Measurements from ENCODE around the gene ALG2.

DNA sequence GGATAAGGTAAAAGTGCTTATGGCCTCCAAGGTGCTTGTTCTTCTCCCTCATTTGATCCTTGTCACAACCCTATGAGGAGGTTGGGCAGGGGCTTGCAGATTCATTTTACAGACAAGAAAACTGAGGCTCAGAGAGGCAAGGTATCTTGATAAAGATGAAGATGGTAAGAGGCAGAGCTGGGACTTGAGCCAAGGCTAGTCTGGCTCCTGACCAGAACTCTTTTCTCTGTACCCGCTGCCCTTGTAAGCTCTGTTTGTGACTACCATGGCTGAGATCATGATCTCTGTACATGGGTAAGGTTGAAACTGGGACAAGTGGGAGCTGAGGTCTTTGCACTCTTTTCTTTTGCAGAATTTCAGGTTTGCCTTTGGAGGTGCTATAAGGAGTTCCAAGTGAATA lies 33.9 kb upstream of the ALG2 start:
- no peak for TF ChIP-seq SIN3A (IDR thresholded peaks at IDR 0.05; ENCODE audit: borderline replicate concordance, low read depth, low read length)
- no peak for TF ChIP-seq YY1 (IDR thresholded peaks at IDR 0.05; ENCODE audit: low read depth)
- TF ChIP-seq, protein P1, sequence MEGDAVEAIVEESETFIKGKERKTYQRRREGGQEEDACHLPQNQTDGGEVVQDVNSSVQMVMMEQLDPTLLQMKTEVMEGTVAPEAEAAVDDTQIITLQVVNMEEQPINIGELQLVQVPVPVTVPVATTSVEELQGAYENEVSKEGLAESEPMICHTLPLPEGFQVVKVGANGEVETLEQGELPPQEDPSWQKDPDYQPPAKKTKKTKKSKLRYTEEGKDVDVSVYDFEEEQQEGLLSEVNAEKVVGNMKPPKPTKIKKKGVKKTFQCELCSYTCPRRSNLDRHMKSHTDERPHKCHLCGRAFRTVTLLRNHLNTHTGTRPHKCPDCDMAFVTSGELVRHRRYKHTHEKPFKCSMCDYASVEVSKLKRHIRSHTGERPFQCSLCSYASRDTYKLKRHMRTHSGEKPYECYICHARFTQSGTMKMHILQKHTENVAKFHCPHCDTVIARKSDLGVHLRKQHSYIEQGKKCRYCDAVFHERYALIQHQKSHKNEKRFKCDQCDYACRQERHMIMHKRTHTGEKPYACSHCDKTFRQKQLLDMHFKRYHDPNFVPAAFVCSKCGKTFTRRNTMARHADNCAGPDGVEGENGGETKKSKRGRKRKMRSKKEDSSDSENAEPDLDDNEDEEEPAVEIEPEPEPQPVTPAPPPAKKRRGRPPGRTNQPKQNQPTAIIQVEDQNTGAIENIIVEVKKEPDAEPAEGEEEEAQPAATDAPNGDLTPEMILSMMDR (IDR thresholded peaks at IDR 0.05) = no peak
- no peak for TF ChIP-seq RFX5 (IDR thresholded peaks at IDR 0.05; ENCODE audit: low read length)
- no peak for TF ChIP-seq USF1 (IDR thresholded peaks at IDR 0.05; ENCODE audit: borderline replicate concordance, low read depth)
